H1 (cell line): Measurements from ENCODE around the gene IER5. TPM values are rescaled to one million over a fixed set of nuclear protein-coding genes. Genes with fewer than 3 reads are reported as not detected.

ENCODE experiments used
- BACH1 ChIP-seq: IDR thresholded peaks from 2 replicates; pipeline ENCODE4 v1.6.1; 2012; ENCODE audit warnings: low read length, improper control_type of control experiment
- BCL11A ChIP-seq, 2 experiments: IDR thresholded peaks; one replicate each; pipeline ENCODE4 v1.6.1; 2011; ENCODE audit warnings: low read depth in 2 of 2, low read length in 2 of 2, mild to moderate bottlenecking in 2 of 2
- E2F6 ChIP-seq: IDR thresholded peaks from 2 replicates; pipeline ENCODE4 v1.6.1; 2012; ENCODE audit warnings: inconsistent platforms
- EGR1 ChIP-seq: IDR thresholded peaks from 2 replicates; pipeline ENCODE4 v1.6.1; 2011; ENCODE audit warnings: low read depth, low read length, borderline replicate concordance
- GTF2F1 ChIP-seq: IDR thresholded peaks from 2 replicates; pipeline ENCODE4 v1.6.1; 2012; ENCODE audit warnings: low read depth, low read length, improper control_type of control experiment, borderline replicate concordance
- HDAC2 ChIP-seq, 2 experiments: fragments of 300-600 bp in 1 of 2; sonication (generic) in 1 of 2; IDR thresholded peaks; 2 replicates each; pipeline ENCODE4 v1.6.1; 2011 to 2012; ENCODE audit warnings: low read depth in 2 of 2, low read length in 2 of 2, mild to moderate bottlenecking in 2 of 2, moderate library complexity in 2 of 2, borderline replicate concordance in 1 of 2, inconsistent platforms in 1 of 2
- HDAC6 ChIP-seq: IDR thresholded peaks from one replicate; pipeline ENCODE4 v1.7.1; 2012; ENCODE audit warnings: low read depth, mild to moderate bottlenecking, inconsistent platforms, low read length, moderate library complexity
- KDM1A ChIP-seq: fragments of 200-600, 300-600 bp; sonication (generic); IDR thresholded peaks from 2 replicates; pipeline ENCODE4 v1.7.1; 2016; ENCODE audit warnings: mild to moderate bottlenecking, low read length, borderline replicate concordance
- KDM5A ChIP-seq: fragments of 200-600 bp; IDR thresholded peaks from 2 replicates; pipeline ENCODE4 v1.7.1; 2012; ENCODE audit warnings: mild to moderate bottlenecking, low read length, inconsistent platforms, mixed read lengths
- MAFK ChIP-seq: IDR thresholded peaks from 2 replicates; pipeline ENCODE4 v1.6.1; 2012; ENCODE audit warnings: low read depth, mild to moderate bottlenecking, improper control_type of control experiment, low read length
- MAX ChIP-seq: IDR thresholded peaks from 2 replicates; pipeline ENCODE4 v1.6.1; 2012; ENCODE audit warnings: inconsistent platforms
- RAD21 ChIP-seq, 2 experiments: IDR thresholded peaks in 1 of 2; conservative IDR thresholded peaks in 1 of 2; 2 replicates each; pipeline ENCODE4 v1.6.1; 2011; ENCODE audit warnings: low read depth in 2 of 2, low read length in 2 of 2, improper control_type of control experiment in 1 of 2, inconsistent platforms in 1 of 2, mild to moderate bottlenecking in 1 of 2, moderate library complexity in 1 of 2
- RXRA ChIP-seq: IDR thresholded peaks from 2 replicates; pipeline ENCODE4 v1.6.1; 2011; ENCODE audit warnings: low read depth, mild to moderate bottlenecking, low read length, moderate library complexity; ENCODE audit not compliant: insufficient read depth
- SAP30 ChIP-seq: fragments of 300-600 bp; sonication (generic); IDR thresholded peaks from 2 replicates; pipeline ENCODE4 v1.7.1; 2012; ENCODE audit warnings: low read length, moderate library complexity, mild to moderate bottlenecking, inconsistent platforms; ENCODE audit not compliant: insufficient read depth, insufficient replicate concordance
- SP1 ChIP-seq: IDR thresholded peaks from 2 replicates; pipeline ENCODE4 v1.6.1; 2011; ENCODE audit warnings: low read depth, low read length
- SP4 ChIP-seq: IDR thresholded peaks from 2 replicates; pipeline ENCODE4 v1.6.1; 2012; ENCODE audit warnings: low read length, inconsistent platforms
- TAF7 ChIP-seq: optimal IDR thresholded peaks from 2 replicates; pipeline ENCODE3; 2011; ENCODE audit warnings: low read depth, mild to moderate bottlenecking, inconsistent platforms, low read length, moderate library complexity, borderline replicate concordance
- TBP ChIP-seq: IDR thresholded peaks from 2 replicates; pipeline ENCODE4 v1.6.1; 2011; ENCODE audit warnings: low read depth, low read length, improper control_type of control experiment
- polyA plus RNA-seq, 7 experiments: library from polyadenylated mRNA; depleted of rRNA in 3 of 7; stranded (reverse) in 5 of 7; unstranded in 2 of 7; fragments of >200 nt in 5 of 7; fragments of 200-250 nt in 2 of 7; gene quantifications; 1 replicate in 5 of 7; 2 replicates in 1 of 7; 4 replicates in 1 of 7; pipeline versions ENCODE4 v1.2.1 to v1.2.3, GENCODE V29; 2011 to 2013; ENCODE audit warnings: missing spikeins in 2 of 7, mixed read lengths in 2 of 7
- total RNA-seq: library from RNA; stranded (reverse); fragmentation: NEBNext Ultra II Directional; extraction: Animal tissue kit (Norgen Biotek cat#: 25700); gene quantifications from 2 replicates; pipeline ENCODE4 v1.2.1, GENCODE V29; 2021

The IER5 gene
- total and polyA plus RNA-seq, 2 of the 8 experiments (the other 6 are each of a cell fraction or from before 2014, with no cell fraction given) = 3.5 to 7.7 TPM

- TF ChIP-seq E2F6 (peak; percentile 91), BCL11A (IDR thresholded peaks at IDR 0.05; ENCODE audit: low read depth in 2 of 2, low read length in 2 of 2) (no peak), HDAC2 (IDR thresholded peaks at IDR 0.05; ENCODE audit: borderline replicate concordance in 1 of 2, low read depth in 2 of 2, low read length in 2 of 2) (no peak; a peak in 1 of 4 replicates), MAFK (no peak), KDM5A (no peak), TAF7 (no peak), GTF2F1 (no peak), SAP30 (no peak), SP4 (no peak), EGR1 (0 out of 2 replicates have a peak, but pooled peaks have one; percentile 21), SP1 (peak; percentile 39; the same call in 1 of the 2 replicates), HDAC6 (no peak), TBP (no peak), BACH1 (no peak), RXRA (peak; percentile 68; the same call in 1 of the 2 replicates), KDM1A (no peak), MAX (peak; percentile 94), RAD21 (IDR thresholded peaks at IDR 0.05 in 1 of 2, conservative IDR thresholded peaks at IDR 0.05 in 1 of 2; ENCODE audit: low read depth in 2 of 2, low read length in 2 of 2) (no peak)
These were observed 45.0 kb downstream of the IER5 start (continued) for GRCh38 chr1:181133441-181133951.
